IgD-negative memory B cell (primary cell): ENCODE results near the gene TBC1D10A. TPM values are rescaled to one million over a fixed set of nuclear protein-coding genes. Genes with fewer than 3 reads are reported as not detected.

ENCODE experiments used
- H3K27ac Mint-ChIP-seq, 3 donors: one replicate each; pipeline ENCODE4 v1.8.0; 2020 to 2022; ENCODE audit warnings: mild to moderate bottlenecking in 3 of 3, mixed read lengths in 3 of 3, moderate library complexity in 1 of 3
- H3K27me3 Mint-ChIP-seq: one replicate; pipeline ENCODE4 v1.8.0; 2021; ENCODE audit warnings: mixed read lengths
- H3K36me3 Mint-ChIP-seq: one replicate; pipeline ENCODE4 v1.8.0; 2020; ENCODE audit warnings: mild to moderate bottlenecking, mixed read lengths
- H3K4me1 Mint-ChIP-seq, 3 donors: one replicate each; pipeline ENCODE4 v1.8.0; 2020 to 2022; ENCODE audit warnings: mixed read lengths in 3 of 3, mild to moderate bottlenecking in 1 of 3
- H3K4me3 Mint-ChIP-seq, 4 donors: one replicate each; pipeline ENCODE4 v1.8.0; 2020 to 2022; ENCODE audit warnings: mild to moderate bottlenecking in 4 of 4, mixed read lengths in 4 of 4, moderate library complexity in 3 of 4
- H3K9me3 Mint-ChIP-seq, 3 donors: one replicate each; pipeline ENCODE4 v1.8.0; 2020 to 2021; ENCODE audit warnings: mixed read lengths in 3 of 3, mild to moderate bottlenecking in 1 of 3
- polyA plus RNA-seq: library from polyadenylated mRNA; unstranded; fragments of 300-500 nt; fragmentation: Illumina TruSeq; gene quantifications from one replicate; pipeline ENCODE4 v1.2.3, GENCODE V29; 2021

Gene TBC1D10A
- polyA plus RNA-seq, 1 donor from 2014 or later: 44.0 TPM

- H3K4me3 Mint-ChIP-seq: no peak overlapping the region
- no peaks in the 10 kb centered on the region for H3K9me3 Mint-ChIP-seq
- H3K27ac Mint-ChIP-seq: no peak overlapping the region
- H3K4me1 Mint-ChIP-seq: peaks cover 7 to 11% (median 11%) of the 10 kb centered on the region in 3 donors
- H3K36me3 Mint-ChIP-seq: no peaks in the 10 kb centered on the region
- peaks cover 1% of the 10 kb centered on the region for H3K27me3 Mint-ChIP-seq
Measured at GRCh38 chr22:30284666-30285065, 42.1 kb downstream of the TBC1D10A start.

- H3K4me3 Mint-ChIP-seq: no peak overlapping the region
- no peaks in the 10 kb centered on the region for H3K9me3 Mint-ChIP-seq
- H3K27ac Mint-ChIP-seq: no peak overlapping the region
- H3K27me3 Mint-ChIP-seq: peaks cover 2% of the 10 kb centered on the region
- H3K36me3 Mint-ChIP-seq: no peaks in the 10 kb centered on the region
- peaks cover 7 to 11% (median 10%) of the 10 kb centered on the region in 3 donors for H3K4me1 Mint-ChIP-seq
Measured at GRCh38 chr22:30284172-30284571, 42.6 kb downstream of the TBC1D10A start.

- peaks cover 10% of the 10 kb centered on the region for H3K27me3 Mint-ChIP-seq
- H3K36me3 Mint-ChIP-seq: no peaks in the 10 kb centered on the region
- H3K4me3 Mint-ChIP-seq: no peak overlapping the region
- H3K9me3 Mint-ChIP-seq: no peaks in the 10 kb centered on the region
- H3K4me1 Mint-ChIP-seq: peaks cover 6 to 9% (median 9%) of the 10 kb centered on the region in 3 donors
- H3K27ac Mint-ChIP-seq: no peak overlapping the region
Measured at GRCh38 chr22:30283342-30283741, 43.4 kb downstream of the TBC1D10A start.

GRCh38 chr22:30282616-30283046 lies 44.1 kb downstream of the TBC1D10A start:
- no peaks in the 10 kb centered on the region for H3K9me3 Mint-ChIP-seq
- no peaks in the 10 kb centered on the region for H3K36me3 Mint-ChIP-seq
- peaks cover 1 to 3% (median 2%) of the 10 kb centered on the region in 3 donors for H3K4me1 Mint-ChIP-seq
- no peak overlapping the region for H3K4me3 Mint-ChIP-seq
- peaks cover 13% of the 10 kb centered on the region for H3K27me3 Mint-ChIP-seq
- H3K27ac Mint-ChIP-seq: no peak overlapping the region

GRCh38 chr22:30280505-30280904 lies 46.2 kb downstream of the TBC1D10A start:
- Mint-ChIP-seq H3K9me3 (no peaks in the 10 kb centered on the region), H3K4me1 (peaks cover 2 to 8% (median 8%) of the 10 kb centered on the region in 3 donors), H3K27ac (no peak overlapping the region), H3K36me3 (no peaks in the 10 kb centered on the region), H3K27me3 (peaks cover 22% of the 10 kb centered on the region), H3K4me3 (no peak overlapping the region)

GRCh38 chr22:30279932-30280331 lies 46.8 kb downstream of the TBC1D10A start:
- H3K27ac Mint-ChIP-seq: peak overlapping the region in 1 of 3 donors; percentile 39
- peaks cover 2 to 9% (median 8%) of the 10 kb centered on the region in 3 donors for H3K4me1 Mint-ChIP-seq
- H3K36me3 Mint-ChIP-seq: no peaks in the 10 kb centered on the region
- H3K9me3 Mint-ChIP-seq: no peaks in the 10 kb centered on the region
- H3K27me3 Mint-ChIP-seq: peaks cover 22% of the 10 kb centered on the region
- no peak overlapping the region for H3K4me3 Mint-ChIP-seq

DNA sequence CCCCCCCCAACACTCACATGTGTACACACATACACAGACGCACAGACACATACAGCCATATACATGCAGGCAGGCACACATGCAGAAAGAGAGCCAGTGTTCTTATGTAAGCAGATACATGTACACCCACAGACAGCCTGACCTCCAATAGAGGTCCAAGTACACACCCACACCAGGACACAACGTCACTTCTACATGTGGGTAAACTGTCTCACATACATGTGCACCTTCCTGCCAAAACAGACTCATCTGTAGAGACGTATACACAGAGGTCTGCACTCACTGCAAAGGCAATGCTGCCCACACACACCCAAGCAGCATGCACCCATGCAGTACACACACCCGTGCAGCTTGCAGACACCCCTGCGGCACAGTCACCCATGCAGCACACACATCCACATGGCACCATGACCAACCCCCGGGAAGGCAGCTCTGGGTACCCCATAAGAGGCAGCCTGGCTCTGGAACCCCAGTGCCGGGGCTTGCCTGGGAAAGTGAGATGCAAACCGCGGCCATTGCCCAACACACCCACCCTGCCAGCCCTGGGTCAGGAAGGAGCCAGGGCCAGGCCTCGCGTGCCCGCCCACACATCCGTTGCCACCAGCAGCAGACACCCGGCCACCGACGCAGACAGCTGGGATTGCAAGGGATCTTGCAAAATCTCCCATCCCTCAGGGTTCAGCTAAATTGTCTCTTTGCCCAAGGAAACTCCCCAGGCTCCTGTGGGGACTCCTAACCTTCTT lies 47.5 kb downstream of the TBC1D10A start:
- H3K36me3 Mint-ChIP-seq: no peaks in the 10 kb centered on the region
- H3K9me3 Mint-ChIP-seq: no peaks in the 10 kb centered on the region
- peak overlapping the region in 1 of 3 donors; percentile 39 for H3K27ac Mint-ChIP-seq
- peaks cover 22% of the 10 kb centered on the region for H3K27me3 Mint-ChIP-seq
- H3K4me3 Mint-ChIP-seq: peak overlapping the region in 1 of 4 donors; percentile 10
- H3K4me1 Mint-ChIP-seq: peaks cover 2 to 9% (median 8%) of the 10 kb centered on the region in 3 donors

- peaks cover 4 to 9% (median 8%) of the 10 kb centered on the region in 3 donors for H3K4me1 Mint-ChIP-seq
- no peaks in the 10 kb centered on the region for H3K36me3 Mint-ChIP-seq
- H3K9me3 Mint-ChIP-seq: no peaks in the 10 kb centered on the region
- no peak overlapping the region for H3K4me3 Mint-ChIP-seq
- H3K27ac Mint-ChIP-seq: no peak overlapping the region
- H3K27me3 Mint-ChIP-seq: peaks cover 22% of the 10 kb centered on the region
Measured at GRCh38 chr22:30277547-30278344, 49.0 kb downstream of the TBC1D10A start.

DNA sequence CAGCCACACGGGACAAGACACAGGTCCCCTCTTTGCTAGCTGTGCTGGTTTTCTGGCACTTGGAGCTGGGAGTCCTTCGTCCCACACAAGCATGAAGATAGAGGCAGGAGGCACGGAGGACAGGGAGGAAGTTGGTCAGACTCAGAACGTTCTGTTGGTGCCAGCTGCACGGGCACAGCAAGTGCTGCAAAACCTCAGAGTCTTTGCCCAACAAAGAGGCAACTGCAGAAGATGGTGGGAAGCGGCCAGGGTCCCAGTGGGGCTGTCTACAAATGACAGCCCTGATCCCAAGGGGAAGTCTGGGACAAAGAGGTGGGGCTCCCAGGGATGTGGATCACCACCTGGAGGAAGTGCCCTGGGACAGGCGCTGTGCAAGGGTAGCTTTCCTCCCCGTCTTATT lies 50.7 kb downstream of the TBC1D10A start:
- Mint-ChIP-seq H3K27ac (peak overlapping the region in 2 of 3 donors; percentile 33 to 58), H3K9me3 (no peaks in the 10 kb centered on the region), H3K36me3 (no peaks in the 10 kb centered on the region), H3K27me3 (peaks cover 22% of the 10 kb centered on the region), H3K4me3 (peak overlapping the region in 1 of 4 donors; percentile 72), H3K4me1 (peaks cover 4 to 12% (median 8%) of the 10 kb centered on the region in 3 donors)

GRCh38 chr22:30275625-30276024 lies 51.1 kb downstream of the TBC1D10A start:
- Mint-ChIP-seq H3K36me3 (no peaks in the 10 kb centered on the region), H3K4me1 (peaks cover 4 to 12% (median 8%) of the 10 kb centered on the region in 3 donors), H3K9me3 (no peaks in the 10 kb centered on the region), H3K4me3 (peak overlapping the region in 3 of 4 donors; percentile 17 to 72 (median 30)), H3K27ac (peak overlapping the region in 2 of 3 donors; percentile 33 to 58), H3K27me3 (peaks cover 21% of the 10 kb centered on the region)

DNA sequence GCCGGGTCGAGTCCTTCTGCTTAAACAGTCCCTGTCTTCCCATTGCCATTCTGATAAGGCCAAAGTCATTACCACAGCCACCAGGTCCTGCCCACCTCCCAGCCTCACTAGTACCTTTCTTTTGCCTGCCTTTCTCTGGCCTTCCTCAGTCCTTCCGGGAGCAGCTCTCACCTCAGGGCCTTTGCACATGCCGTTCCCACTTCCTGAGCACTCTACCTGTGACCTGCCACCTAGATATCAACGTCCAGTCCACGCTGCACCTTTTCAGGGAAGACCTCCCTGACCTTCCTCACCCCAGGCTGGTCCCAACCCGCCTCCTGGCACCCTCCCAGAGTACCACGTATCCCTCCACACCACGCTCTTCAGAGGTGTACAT lies 52.3 kb downstream of the TBC1D10A start:
- Mint-ChIP-seq H3K27ac (no peak overlapping the region), H3K36me3 (no peaks in the 10 kb centered on the region), H3K9me3 (no peaks in the 10 kb centered on the region), H3K27me3 (peaks cover 21% of the 10 kb centered on the region), H3K4me1 (peaks cover 4 to 12% (median 8%) of the 10 kb centered on the region in 3 donors), H3K4me3 (no peak overlapping the region)

DNA sequence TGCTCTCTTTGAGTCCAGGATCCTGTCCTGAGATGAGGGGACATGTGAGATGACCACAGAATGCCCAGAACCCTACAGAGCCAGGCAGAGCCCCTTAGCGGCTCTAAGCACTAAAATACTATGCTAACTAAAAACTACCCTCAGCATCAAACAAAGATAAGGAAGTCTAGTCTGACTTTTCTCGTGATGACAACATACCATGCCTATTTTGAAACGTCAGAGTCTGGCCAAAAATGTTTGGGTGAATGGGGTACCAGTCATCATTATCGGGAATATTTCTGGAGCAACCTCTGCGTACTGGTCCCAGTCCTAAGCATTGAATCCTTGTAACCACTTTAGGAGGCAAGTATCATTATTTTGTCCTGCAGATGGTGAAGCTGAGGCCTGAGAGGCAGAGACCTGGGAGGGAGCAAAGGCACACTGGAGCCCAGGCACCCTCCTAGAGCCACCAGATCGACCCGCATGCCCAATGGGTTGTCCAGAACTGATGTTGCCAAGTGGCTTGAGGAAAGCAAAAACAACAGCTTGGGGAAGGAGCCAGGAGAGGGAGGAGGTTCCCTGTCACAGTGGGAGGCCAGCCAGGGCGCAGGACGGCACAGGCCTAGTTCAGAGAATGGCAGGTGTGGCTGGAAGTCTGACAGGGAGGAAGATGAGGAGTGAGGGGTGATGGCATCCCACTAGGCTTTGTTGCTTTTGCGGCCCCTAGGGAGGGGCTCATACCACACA lies 52.9 kb downstream of the TBC1D10A start:
- no peaks in the 10 kb centered on the region for H3K9me3 Mint-ChIP-seq
- H3K27me3 Mint-ChIP-seq: peaks cover 17% of the 10 kb centered on the region
- no peak overlapping the region for H3K4me3 Mint-ChIP-seq
- H3K27ac Mint-ChIP-seq: no peak overlapping the region
- H3K36me3 Mint-ChIP-seq: no peaks in the 10 kb centered on the region
- H3K4me1 Mint-ChIP-seq: peaks cover 4 to 12% (median 8%) of the 10 kb centered on the region in 3 donors

DNA sequence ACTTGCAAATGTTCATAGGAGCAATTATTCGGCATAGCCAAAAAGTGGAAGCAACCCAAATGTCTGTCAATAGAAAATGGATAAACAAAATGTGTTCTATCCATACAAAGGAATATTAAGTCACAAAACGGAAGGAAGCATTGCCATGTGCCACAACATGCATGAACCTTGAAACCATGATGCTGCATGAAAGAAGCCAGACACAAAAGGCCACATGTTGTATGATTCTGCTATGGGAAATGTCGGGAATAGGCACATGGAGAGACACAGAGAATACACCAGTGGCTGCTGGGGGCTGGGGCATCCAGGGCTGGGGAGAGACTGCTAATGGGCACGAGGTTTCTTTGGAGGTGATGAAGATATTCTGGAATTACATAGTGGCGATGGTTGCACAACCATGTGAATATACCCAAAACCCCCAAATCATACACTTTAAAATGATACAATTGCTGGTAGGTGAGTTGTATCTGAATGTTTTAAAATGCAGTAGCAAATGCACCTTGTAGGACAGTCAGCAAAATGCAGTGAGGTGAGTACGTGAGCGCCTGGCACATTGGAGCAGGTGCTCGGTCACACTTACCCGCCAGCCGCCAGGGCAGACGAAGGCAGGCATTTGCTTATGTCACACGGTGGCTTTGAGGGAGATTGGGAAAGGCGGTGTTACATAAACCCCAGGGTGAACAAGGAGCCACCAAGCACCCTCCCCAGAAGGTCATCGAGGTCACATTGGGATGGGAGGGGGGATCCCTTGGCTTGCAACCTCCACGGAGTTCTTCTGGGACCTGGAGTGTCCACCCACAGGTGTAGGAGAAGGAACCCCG lies 53.8 kb downstream of the TBC1D10A start:
- H3K9me3 Mint-ChIP-seq: no peaks in the 10 kb centered on the region
- peak overlapping the region in 2 of 4 donors; percentile 42 to 60 for H3K4me3 Mint-ChIP-seq
- no peaks in the 10 kb centered on the region for H3K36me3 Mint-ChIP-seq
- peaks cover 6 to 16% (median 8%) of the 10 kb centered on the region in 3 donors for H3K4me1 Mint-ChIP-seq
- peak overlapping the region in 2 of 3 donors; percentile 27 to 37 for H3K27ac Mint-ChIP-seq
- H3K27me3 Mint-ChIP-seq: peaks cover 9% of the 10 kb centered on the region

- Mint-ChIP-seq H3K4me3 (peak overlapping the region in 1 of 4 donors; percentile 55), H3K27ac (peak overlapping the region in 1 of 3 donors; percentile 38), H3K36me3 (no peaks in the 10 kb centered on the region), H3K9me3 (no peaks in the 10 kb centered on the region), H3K4me1 (peaks cover 2 to 9% (median 9%) of the 10 kb centered on the region in 3 donors), H3K27me3 (peaks cover 3% of the 10 kb centered on the region)
Measured at GRCh38 chr22:30270832-30271231, 55.9 kb downstream of the TBC1D10A start.
